K562 (cell line): Measurements from ENCODE around the gene VPS45. TPM values are rescaled to one million over a fixed set of nuclear protein-coding genes. Genes with fewer than 3 reads are reported as not detected.
A peak's percentile ranks its signal among the peaks of the same experiment; 100 is the strongest.

Source experiments
- ARID1B ChIP-seq: fragments of 450-650 bp; IDR thresholded peaks from 2 replicates; pipeline ENCODE4 v1.6.1; 2016; ENCODE audit warnings: antibody characterized with exemption, mild to moderate bottlenecking, inconsistent platforms
- CCAR2 ChIP-seq: fragments of 200-400 bp; formaldehyde crosslinking; IDR thresholded peaks from 2 replicates; pipeline ENCODE4 v1.6.1; 2017; ENCODE audit warnings: mild to moderate bottlenecking, low read depth, low read length
- CREBBP ChIP-seq: IDR thresholded peaks from one replicate; pipeline ENCODE4 v1.6.1; 2012; ENCODE audit warnings: low read depth, mild to moderate bottlenecking, control low read depth, inconsistent platforms, low read length
- ELF1 ChIP-seq: fragments of 200-800 bp; sonication (Bioruptor generic); IDR thresholded peaks from 2 replicates; pipeline ENCODE4 v1.6.1; 2016; ENCODE audit warnings: missing genetic modification characterization, missing compliant biosample characterization
- EP400 ChIP-seq: fragments of 450-650 bp; IDR thresholded peaks from 2 replicates; pipeline ENCODE4 v1.6.1; 2017; ENCODE audit warnings: antibody characterized with exemption, mild to moderate bottlenecking, moderate library complexity
- FOXK2 ChIP-seq, 2 experiments: fragments of 450-650 bp; IDR thresholded peaks in 1 of 2; conservative IDR thresholded peaks in 1 of 2; 2 replicates each; pipeline ENCODE4 v1.6.1; 2016; ENCODE audit warnings: low read depth in 2 of 2, mild to moderate bottlenecking in 1 of 2
- GATAD2B ChIP-seq: fragments of 450-650 bp; IDR thresholded peaks from 2 replicates; pipeline ENCODE4 v1.6.1; 2017; ENCODE audit warnings: mild to moderate bottlenecking, borderline replicate concordance
- HSF4 ChIP-seq: fragments of 250-450 bp; sonication (Bioruptor Pico); IDR thresholded peaks from 2 replicates; pipeline ENCODE4 v2.1.2; 2022; ENCODE audit warnings: mild to moderate bottlenecking, moderate library complexity, borderline replicate concordance
- IFI16 ChIP-seq: fragments of 250-450 bp; sonication (Bioruptor Pico); IDR thresholded peaks from 2 replicates; pipeline ENCODE4 v2.1.2; 2022; ENCODE audit warnings: mild to moderate bottlenecking, inconsistent platforms
- L3MBTL2 ChIP-seq: fragments of 450-650 bp; IDR thresholded peaks from 2 replicates; pipeline ENCODE4 v1.6.1; 2016; ENCODE audit warnings: mild to moderate bottlenecking, moderate library complexity
- NCOA2 ChIP-seq, 2 experiments: fragments of 450-650 bp; IDR thresholded peaks; 2 replicates each; pipeline ENCODE4 v1.6.1; 2018; ENCODE audit warnings: mild to moderate bottlenecking in 2 of 2, moderate library complexity in 1 of 2; ENCODE audit not compliant: partially characterized antibody in 2 of 2
- RBM34 ChIP-seq: fragments of 200-400 bp; formaldehyde crosslinking; IDR thresholded peaks from 2 replicates; pipeline ENCODE4 v1.6.1; 2018; ENCODE audit warnings: low read length, borderline replicate concordance; ENCODE audit not compliant: insufficient read depth
- REST ChIP-seq, 2 experiments: fragments of 450-650 bp; formaldehyde crosslinking in 1 of 2; IDR thresholded peaks; 2 replicates each; pipeline versions ENCODE4 v1.4.0 to v1.6.1; 2014 to 2020; ENCODE audit warnings: mild to moderate bottlenecking in 2 of 2, borderline replicate concordance in 1 of 2, low read depth in 1 of 2
- SMAD3 ChIP-seq: fragments of 450-650 bp; formaldehyde crosslinking; conservative IDR thresholded peaks from 2 replicates; pipeline ENCODE4 v1.4.0; 2020; ENCODE audit warnings: mild to moderate bottlenecking
- SMARCE1 ChIP-seq: fragments of 450-650 bp; IDR thresholded peaks from 2 replicates; pipeline ENCODE4 v1.7.1; 2016; ENCODE audit warnings: mild to moderate bottlenecking
- TAF1 ChIP-seq: IDR thresholded peaks from 2 replicates; pipeline ENCODE4 v1.6.1; 2011; ENCODE audit warnings: mild to moderate bottlenecking, low read length, moderate library complexity; ENCODE audit not compliant: insufficient read depth, control insufficient read depth, severe bottlenecking; ENCODE audit errors: extremely low read depth
- XRCC4 ChIP-seq: IDR thresholded peaks from one replicate; pipeline ENCODE4 v1.6.1; 2011; ENCODE audit not compliant: insufficient read depth, insufficient read length; ENCODE audit errors: extremely low read depth
- YBX1 ChIP-seq: fragments of 450-650 bp; IDR thresholded peaks from 2 replicates; pipeline ENCODE4 v1.7.1; 2016; ENCODE audit warnings: mild to moderate bottlenecking
- ZBTB17 ChIP-seq: fragments of 450-650 bp; formaldehyde crosslinking; IDR thresholded peaks from 2 replicates; pipeline ENCODE4 v1.4.0; 2020; ENCODE audit warnings: mild to moderate bottlenecking
- ZEB2 ChIP-seq: fragments of 450-650 bp; IDR thresholded peaks from 2 replicates; pipeline ENCODE4 v1.6.1; 2016
- ZNF766 ChIP-seq: fragments of 200-800 bp; sonication (Bioruptor generic); conservative IDR thresholded peaks from 2 replicates; pipeline ENCODE4 v1.6.1; 2016; ENCODE audit warnings: missing genetic modification characterization, missing compliant biosample characterization
- polyA plus RNA-seq, 8 experiments: library from polyadenylated mRNA; depleted of rRNA in 4 of 8; stranded (reverse) in 5 of 8; unstranded in 3 of 8; fragments of >200 nt; fragmentation: Nextera tagmentation in 2 of 8; fragmentation: Illumina TruSeq in 1 of 8; extraction: Ambion mirVana in 2 of 8; extraction: Trizol in 1 of 8; gene quantifications; 2 replicates each; pipeline versions ENCODE4 v1.2.1 to v1.2.3, GENCODE V29; 2011 to 2014; ENCODE audit warnings: inconsistent platforms in 1 of 8, missing spikeins in 1 of 8
- total RNA-seq, 7 experiments: library from RNA; depleted of rRNA in 6 of 7; stranded (reverse); fragments of >200 nt in 6 of 7; fragmentation: Illumina TruSeq in 2 of 7; extraction: Trizol in 2 of 7; gene quantifications; 2 replicates each; pipeline versions ENCODE4 v1.2.1 to v1.2.3, GENCODE V29; 2011 to 2021; ENCODE audit warnings: low replicate concordance in 1 of 7

Gene VPS45
- total and polyA plus RNA-seq, 9 of the 15 experiments (the other 6 are each of a cell fraction or from before 2014, with no cell fraction given) = 17.9 to 48.2 (median 34.4) TPM

DNA sequence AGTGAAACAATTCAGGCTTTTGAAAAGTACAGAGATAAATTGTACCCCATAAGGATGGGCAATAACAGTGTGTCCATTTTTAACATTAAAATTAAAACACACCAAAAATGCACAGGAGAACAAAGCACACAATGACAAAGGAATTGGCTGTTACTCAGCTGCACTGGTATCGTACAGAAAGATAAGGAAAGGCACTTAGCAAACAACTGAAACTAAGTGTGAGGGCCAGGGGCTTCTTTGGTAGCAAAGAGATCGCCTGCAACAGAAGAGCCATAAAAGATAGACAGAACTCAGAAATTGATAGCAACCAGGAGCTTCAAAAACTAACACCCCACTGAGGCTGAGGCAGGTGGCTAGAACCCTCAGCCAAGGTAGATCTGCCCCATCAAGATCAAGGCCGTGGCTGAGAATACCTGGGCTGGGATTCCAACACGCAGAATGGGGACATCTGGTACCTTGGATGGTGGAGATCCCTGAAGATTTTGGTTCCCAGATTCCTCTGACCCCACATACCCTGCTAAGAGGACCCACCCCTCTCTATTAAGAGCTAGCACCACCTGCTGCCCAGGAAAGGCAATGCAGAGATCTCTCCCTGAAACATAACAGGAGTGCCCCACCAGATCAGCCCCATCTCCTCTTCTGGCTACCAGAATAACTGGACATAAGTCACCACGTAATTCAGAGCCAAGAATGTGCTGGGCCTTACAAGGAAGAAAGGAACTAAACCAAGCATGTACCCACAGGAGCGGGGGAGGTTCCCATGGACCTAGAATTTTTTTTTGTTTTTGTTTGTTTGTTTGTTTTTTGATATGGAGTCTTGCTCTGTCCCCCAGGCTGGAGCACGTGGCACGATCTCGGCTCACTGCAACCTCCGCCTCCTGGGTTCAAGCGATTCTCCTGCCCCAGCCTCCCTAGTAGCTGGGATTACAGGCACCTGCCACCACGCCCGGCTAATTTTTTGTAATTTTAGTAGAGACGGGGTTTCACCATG is 98.3 kb downstream of the VPS45 start (continued):
- TF ChIP-seq YBX1 (no peak), SMAD3 (CRISPR knock-in tag) (no peak), CCAR2 (no peak), EP400 (peak; percentile 49; the same call in 1 of the 2 replicates), ZNF766 (CRISPR knock-in tag) (no peak), GATAD2B (peak; percentile 13; the same call in 1 of the 2 replicates), TAF1 (no peak), ARID1B (peak; percentile 45), CREBBP (no peak), ZBTB17 (no peak; the same call in 1 of the 2 replicates), HSF4 (CRISPR knock-in tag) (no peak), IFI16 (CRISPR knock-in tag) (no peak), SMARCE1 (no peak), FOXK2 (conservative IDR thresholded peaks at IDR 0.05 in 1 of 2, IDR thresholded peaks at IDR 0.05 in 1 of 2; ENCODE audit: low read depth in 2 of 2) (no peak), NCOA2 (IDR thresholded peaks at IDR 0.05; ENCODE audit: partially characterized antibody in 2 of 2) (no peak), RBM34 (no peak), ELF1 (no peak), XRCC4 (no peak), L3MBTL2 (peak; percentile 70), ZEB2 (0 out of 2 replicates have a peak, but pooled peaks have one; percentile 47), REST (IDR thresholded peaks at IDR 0.05; ENCODE audit: borderline replicate concordance) (peak; percentile 82; the same call in 1 of the 2 replicates), REST (CRISPR knock-in tag; IDR thresholded peaks at IDR 0.05; ENCODE audit: low read depth) (no peak)
